HCT116 (cell line): ENCODE results near the gene KRTAP16-1. TPM values are rescaled to one million over a fixed set of nuclear protein-coding genes. Genes with fewer than 3 reads are reported as not detected.

Experiments used
- ATAC-seq: fragments of 200-7000 bp; cut with Tn5 transposase; 2 replicates; pipeline ENCODE4 v1.9.1; 2020; ENCODE audit warnings: mild to moderate bottlenecking, moderate library complexity
- BruUV-seq: library from RNA; stranded (reverse); fragments of 400-500 nt; replicated peaks from 2 replicates; lab custom pipeline; 2021; lab: Mats Ljungman, UMichigan
- CTCF ChIA-PET: fragments of 300-600 bp; sonication (Branson Sonifier 250); formaldehyde crosslinking; loops from one replicate; lab custom pipeline; 2021; ENCODE audit warnings: antibody characterized with exemption; lab: Charles Lee
- POLR2A ChIA-PET: fragments of 300-600, 350-600 bp; sonication (Branson Sonifier 250); formaldehyde crosslinking; loops from one replicate; lab custom pipeline; 2021; ENCODE audit warnings: antibody characterized with exemption; lab: Charles Lee
- RAD21 ChIA-PET, 2 experiments: fragments of 300-600 bp; sonication (Branson Sonifier 250); formaldehyde crosslinking; loops; one replicate each; lab custom pipeline; 2023; ENCODE audit warnings: low total read pairs in 2 of 2; ENCODE audit not compliant: uncharacterized antibody in 2 of 2, unreplicated experiment in 2 of 2, low non-redundant PET in 1 of 2; lab: Charles Lee
- DNase-seq: peaks from one replicate; pipeline ENCODE4 v3.0.0-alpha.2; 2010; ENCODE audit warnings: low read depth, low spot score
- H2AFZ ChIP-seq: fragments of 200-600 bp; shearing (Covaris generic), sonication (generic); 2 replicates; pipeline ENCODE4 v1.6.1; 2017; ENCODE audit warnings: low read depth, mixed run types, mixed read lengths, antibody characterized with exemption, low read length; ENCODE audit not compliant: poor library complexity, severe bottlenecking
- H3K27ac ChIP-seq: 2 replicates; pipeline ENCODE4 v1.5.1; 2012; ENCODE audit warnings: low read depth, low read length
- H3K27me3 ChIP-seq: fragments of 200-600 bp; sonication (generic); 2 replicates; pipeline ENCODE4 v1.6.1; 2016; ENCODE audit warnings: mixed run types, low read length, mixed read lengths; ENCODE audit not compliant: insufficient read depth
- H3K36me3 ChIP-seq, 2 experiments: fragments of 200-500 bp in 1 of 2; fragments of 200-600 bp in 1 of 2; sonication (Bioruptor generic) in 1 of 2; sonication (generic) in 1 of 2; 2 replicates each; pipeline versions ENCODE4 v1.5.1 to v1.6.1; 2014 to 2016; ENCODE audit warnings: low read length in 2 of 2, inconsistent platforms in 1 of 2, mixed read lengths in 1 of 2, mixed run types in 1 of 2; ENCODE audit not compliant: insufficient read depth in 2 of 2, control insufficient read depth in 1 of 2
- H3K4me1 ChIP-seq, 2 experiments: fragments of 200-600 bp in 1 of 2; sonication (generic) in 1 of 2; 2 replicates each; pipeline versions ENCODE4 v1.5.1 to v1.6.1; 2012 to 2017; ENCODE audit warnings: low read length in 2 of 2, inconsistent platforms in 1 of 2, mild to moderate bottlenecking in 1 of 2, mixed read lengths in 1 of 2, mixed run types in 1 of 2, moderate library complexity in 1 of 2; ENCODE audit not compliant: insufficient read depth in 2 of 2, control insufficient read depth in 1 of 2
- H3K4me2 ChIP-seq: fragments of 200-600 bp; sonication (generic); 2 replicates; pipeline ENCODE4 v1.6.1; 2017; ENCODE audit warnings: mixed run types, low read length, mixed read lengths
- H3K4me3 ChIP-seq, 2 experiments: fragments of 200-600 bp in 1 of 2; sonication (generic) in 1 of 2; replicated peaks in 1 of 2; 2 replicates each; pipeline ENCODE4 v1.5.1; 2011 to 2016; ENCODE audit warnings: low read length in 2 of 2, control low read depth in 1 of 2, low read depth in 1 of 2, mild to moderate bottlenecking in 1 of 2, mixed read lengths in 1 of 2, mixed run types in 1 of 2
- H3K79me2 ChIP-seq: fragments of 200-600 bp; sonication (generic); 2 replicates; pipeline ENCODE4 v1.6.1; 2017; ENCODE audit warnings: mild to moderate bottlenecking, mixed run types, low read length, moderate library complexity, mixed read lengths; ENCODE audit not compliant: insufficient read depth
- H3K9ac ChIP-seq: fragments of 200-600 bp; sonication (generic); 2 replicates; pipeline ENCODE4 v1.6.1; 2016; ENCODE audit warnings: low read length, mixed read lengths
- H3K9me2 ChIP-seq: fragments of 200-600 bp; sonication (generic), shearing (Covaris generic); 2 replicates; pipeline ENCODE4 v1.6.1; 2017; ENCODE audit warnings: mixed run types, mild to moderate bottlenecking, moderate library complexity; ENCODE audit not compliant: insufficient read depth
- H3K9me3 ChIP-seq, 2 experiments: fragments of 200-500 bp in 1 of 2; fragments of 200-600 bp in 1 of 2; sonication (Bioruptor generic) in 1 of 2; sonication (generic) in 1 of 2; 2 replicates each; pipeline ENCODE4 v1.6.1; 2014 to 2017; ENCODE audit warnings: low read length in 2 of 2, mixed read lengths in 2 of 2, inconsistent platforms in 1 of 2, low read depth in 1 of 2, mild to moderate bottlenecking in 1 of 2, mixed run types in 1 of 2, moderate library complexity in 1 of 2; ENCODE audit not compliant: control insufficient read depth in 1 of 2, insufficient read depth in 1 of 2
- H4K20me1 ChIP-seq: fragments of 200-600 bp; sonication (generic), shearing (Covaris generic); 2 replicates; pipeline ENCODE4 v1.6.1; 2017; ENCODE audit warnings: mixed run types, mild to moderate bottlenecking, moderate library complexity; ENCODE audit not compliant: insufficient read depth
- CEBPB ChIP-seq: IDR thresholded peaks from 2 replicates; pipeline ENCODE4 v1.6.1; 2012; ENCODE audit warnings: low read depth
- SRF ChIP-seq: IDR thresholded peaks from 2 replicates; pipeline ENCODE4 v1.6.1; 2012; ENCODE audit warnings: low read depth
- YY1 ChIP-seq: IDR thresholded peaks from 2 replicates; pipeline ENCODE4 v1.6.1; 2011; ENCODE audit warnings: low read length, low read depth, moderate library complexity, mild to moderate bottlenecking; ENCODE audit not compliant: insufficient replicate concordance; ENCODE audit errors: extremely low read depth
- intact Hi-C: fragments of 100-400 bp; cut with micrococcal nuclease; formaldehyde crosslinking; loops from 2 replicates; pipeline ENCODE4 v1.10.0; 2022
- total RNA-seq: library from RNA; stranded (reverse); gene quantifications from one replicate; pipeline ENCODE4 v1.2.1, GENCODE V29; 2021; ENCODE audit not compliant: unreplicated experiment
- TF ChIP-seq, protein P1 (sequence below), 3 experiments: fragments of 200-600 bp in 1 of 3; sonication (generic) in 1 of 3; IDR thresholded peaks in 2 of 3; conservative IDR thresholded peaks in 1 of 3; 2 replicates each; pipeline ENCODE4 v1.5.1; 2012 to 2017; ENCODE audit warnings: low read depth in 2 of 3, low read length in 2 of 3, antibody characterized with exemption in 1 of 3, borderline replicate concordance in 1 of 3, control low read depth in 1 of 3, mild to moderate bottlenecking in 1 of 3, mixed read lengths in 1 of 3, mixed run types in 1 of 3, moderate library complexity in 1 of 3; ENCODE audit not compliant: insufficient read depth in 1 of 3
- TF ChIP-seq, protein P2 (sequence below): IDR thresholded peaks from 2 replicates; pipeline ENCODE4 v1.6.1; 2012

KRTAP16-1 gene
- total RNA-seq, 1 experiment from 2014 or later, result not detected

DNA sequence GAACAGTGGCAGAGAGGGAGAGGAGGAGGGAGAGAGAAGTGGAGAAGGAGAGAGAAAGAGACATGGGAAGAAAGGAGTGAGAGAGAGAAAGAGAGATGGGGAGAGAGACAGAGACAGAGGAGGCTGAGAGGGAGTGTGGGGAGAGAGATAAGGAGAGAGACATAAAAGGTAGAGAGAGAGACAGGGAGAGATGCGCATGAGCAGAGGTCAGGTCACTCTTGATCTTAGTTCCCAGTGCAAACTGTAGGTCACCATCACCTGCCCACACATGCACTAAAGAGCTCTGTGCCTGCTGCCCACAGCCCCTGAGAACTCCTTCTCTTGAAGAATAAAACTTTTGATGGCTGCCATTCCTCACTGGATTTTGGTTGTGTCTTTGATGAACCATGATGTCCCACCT lies 26.6 kb upstream of the KRTAP16-1 start (continued):
- TF ChIP-seq SRF (no peak), CEBPB (no peak)
- TF ChIP-seq, protein P1, sequence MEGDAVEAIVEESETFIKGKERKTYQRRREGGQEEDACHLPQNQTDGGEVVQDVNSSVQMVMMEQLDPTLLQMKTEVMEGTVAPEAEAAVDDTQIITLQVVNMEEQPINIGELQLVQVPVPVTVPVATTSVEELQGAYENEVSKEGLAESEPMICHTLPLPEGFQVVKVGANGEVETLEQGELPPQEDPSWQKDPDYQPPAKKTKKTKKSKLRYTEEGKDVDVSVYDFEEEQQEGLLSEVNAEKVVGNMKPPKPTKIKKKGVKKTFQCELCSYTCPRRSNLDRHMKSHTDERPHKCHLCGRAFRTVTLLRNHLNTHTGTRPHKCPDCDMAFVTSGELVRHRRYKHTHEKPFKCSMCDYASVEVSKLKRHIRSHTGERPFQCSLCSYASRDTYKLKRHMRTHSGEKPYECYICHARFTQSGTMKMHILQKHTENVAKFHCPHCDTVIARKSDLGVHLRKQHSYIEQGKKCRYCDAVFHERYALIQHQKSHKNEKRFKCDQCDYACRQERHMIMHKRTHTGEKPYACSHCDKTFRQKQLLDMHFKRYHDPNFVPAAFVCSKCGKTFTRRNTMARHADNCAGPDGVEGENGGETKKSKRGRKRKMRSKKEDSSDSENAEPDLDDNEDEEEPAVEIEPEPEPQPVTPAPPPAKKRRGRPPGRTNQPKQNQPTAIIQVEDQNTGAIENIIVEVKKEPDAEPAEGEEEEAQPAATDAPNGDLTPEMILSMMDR (IDR thresholded peaks at IDR 0.05 in 2 of 3, conservative IDR thresholded peaks at IDR 0.05 in 1 of 3; ENCODE audit: borderline replicate concordance in 1 of 3, insufficient read depth in 1 of 3, low read depth in 2 of 3, low read length in 2 of 3), result no peak

DNA sequence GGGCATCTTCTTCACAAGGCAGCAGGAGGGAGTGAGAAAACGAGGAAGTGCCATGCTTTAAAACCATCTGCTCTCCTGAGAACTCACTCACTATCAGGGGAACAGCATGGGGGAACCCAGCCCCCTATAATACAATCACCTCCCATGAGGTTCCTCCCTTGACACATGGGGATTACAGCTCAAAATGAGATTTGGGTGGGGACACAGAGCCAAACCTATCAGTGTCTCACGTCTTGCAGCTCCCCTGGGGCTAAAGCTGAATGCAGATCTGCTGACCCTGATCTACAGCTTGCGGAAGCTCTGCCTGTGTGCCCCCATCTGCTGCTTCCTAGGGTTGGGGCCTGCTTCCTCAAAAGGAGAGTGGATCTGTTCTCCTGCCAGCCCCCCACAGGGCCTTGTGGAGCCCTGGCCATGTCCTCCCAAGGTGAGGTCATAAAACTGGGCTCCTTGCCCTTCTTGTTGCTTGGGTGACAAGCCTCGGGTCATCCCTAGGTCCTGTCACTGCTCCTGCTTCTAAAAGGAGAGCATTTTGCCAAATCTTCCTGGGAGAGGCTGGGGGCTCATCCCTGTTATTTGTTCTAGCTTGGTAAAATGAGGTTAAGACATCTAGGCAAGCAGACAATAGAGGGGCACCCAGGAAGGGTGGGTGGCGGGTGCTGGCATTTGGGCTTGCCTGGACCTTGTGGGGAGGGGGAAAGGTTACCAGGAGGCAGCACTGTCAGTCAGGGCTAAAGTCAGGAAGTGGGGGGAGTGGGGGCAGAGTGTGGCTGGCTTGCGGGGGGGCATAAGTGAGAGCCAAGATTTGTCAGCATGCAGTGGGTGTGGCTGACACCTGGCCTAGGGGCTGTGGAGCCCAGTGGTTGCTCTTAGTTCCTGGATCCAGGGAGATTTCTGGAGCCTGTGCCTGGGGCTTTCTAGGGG lies 25.5 kb upstream of the KRTAP16-1 start:
- no peak overlapping the region for H3K4me2 ChIP-seq
- H3K9me3 ChIP-seq, result no peaks in the 10 kb centered on the region
- no peak for DNase-seq
- RAD21 ChIA-PET, result no interaction called here
- no TSS peak for BruUV-seq
- H3K4me3 ChIP-seq, result no peak overlapping the region
- H3K9me2 ChIP-seq, result no peaks in the 10 kb centered on the region
- no peak overlapping the region for H3K9ac ChIP-seq
- no peaks in the 10 kb centered on the region for H3K79me2 ChIP-seq
- no peak for ATAC-seq
- POLR2A ChIA-PET, result no interaction called here
- H3K27ac ChIP-seq, result no peak overlapping the region
- H3K27me3 ChIP-seq, result no peaks in the 10 kb centered on the region
- TF ChIP-seq, protein P2, sequence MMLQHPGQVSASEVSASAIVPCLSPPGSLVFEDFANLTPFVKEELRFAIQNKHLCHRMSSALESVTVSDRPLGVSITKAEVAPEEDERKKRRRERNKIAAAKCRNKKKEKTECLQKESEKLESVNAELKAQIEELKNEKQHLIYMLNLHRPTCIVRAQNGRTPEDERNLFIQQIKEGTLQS, result no peak
- no peak for TF ChIP-seq YY1
- intact Hi-C loops, result no loop called here
- H4K20me1 ChIP-seq, result no peaks in the 10 kb centered on the region
- CTCF ChIA-PET, result interaction anchor here (0.9 kb wide), 1 partner anchor 11 kb away, joined by 3 read pairs; no protein-coding TSS in a partner anchor
- peaks cover under 1 to 17% of the 10 kb centered on the region in 2 experiments; a peak in 3 of 4 replicates for H3K4me1 ChIP-seq
- H2AFZ ChIP-seq, result no peak overlapping the region
- no peaks in the 10 kb centered on the region for H3K36me3 ChIP-seq
